Measurements from ENCODE around the gene SLC39A1.
"Not testable (repeated sequence)": the region's sequence is repeated elsewhere in the genome, so short reads cannot be mapped to it uniquely, and the experiment has no call there.

The SLC39A1 gene

GRCh38 chr1:153963030-153963849 lies at the start of gene SLC39A1:
Gene SLC39A1, minus strand, starts transcription at chr1:153963537. Its CDS starts 822 bp downstream, at chr1:153962715.
- DNase-seq (ENCODE audit: low spot score) = peak; percentile 92

DNA sequence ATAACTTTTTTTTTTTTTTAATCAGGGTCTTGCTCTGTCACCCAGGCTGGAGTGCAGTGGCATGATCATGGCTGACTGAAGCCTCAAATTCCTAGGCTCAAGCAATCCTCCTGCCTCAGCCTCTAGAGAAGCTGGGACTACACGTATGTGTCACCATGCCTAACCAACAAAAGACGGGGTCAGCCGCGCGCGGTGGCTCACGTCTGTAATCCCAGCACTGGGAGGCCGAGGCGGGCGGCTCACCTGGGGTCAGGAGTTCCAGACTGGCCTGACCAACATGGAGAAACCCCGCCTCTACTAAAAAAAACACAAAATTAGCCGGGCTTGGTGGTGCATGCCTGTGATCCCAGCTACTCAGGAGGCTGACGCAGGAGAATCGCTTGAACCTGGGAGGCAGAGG lies 49.2 kb upstream of the SLC39A1 start:
- DNase-seq (ENCODE audit: low spot score) = not testable (repeated sequence)

DNA sequence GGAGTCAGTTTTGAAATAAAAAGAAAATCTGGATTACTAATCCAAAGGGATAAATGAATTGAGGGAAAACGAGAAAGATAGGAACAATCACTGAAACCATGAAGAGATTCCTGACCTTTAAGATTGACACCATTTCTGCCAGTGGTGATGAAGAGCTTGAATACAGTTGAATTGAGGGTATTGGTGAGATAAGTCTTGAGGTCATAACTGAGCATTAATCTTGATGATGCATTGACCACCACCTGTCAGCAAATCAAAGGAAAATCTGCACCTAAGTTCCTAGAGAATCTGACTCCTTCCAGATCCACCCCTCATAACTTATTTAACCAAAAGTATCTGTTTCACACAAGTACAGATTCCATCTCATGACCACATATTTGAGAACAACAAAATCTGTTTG lies 48.8 kb upstream of the SLC39A1 start:
- no peak for DNase-seq (ENCODE audit: low spot score)

GRCh38 chr1:154006136-154006535 lies 42.8 kb upstream of the SLC39A1 start:
- DNase-seq (ENCODE audit: low spot score) = no peak

GRCh38 chr1:154000420-154000819 lies 37.1 kb upstream of the SLC39A1 start:
- DNase-seq (ENCODE audit: low spot score) = no peak

DNA sequence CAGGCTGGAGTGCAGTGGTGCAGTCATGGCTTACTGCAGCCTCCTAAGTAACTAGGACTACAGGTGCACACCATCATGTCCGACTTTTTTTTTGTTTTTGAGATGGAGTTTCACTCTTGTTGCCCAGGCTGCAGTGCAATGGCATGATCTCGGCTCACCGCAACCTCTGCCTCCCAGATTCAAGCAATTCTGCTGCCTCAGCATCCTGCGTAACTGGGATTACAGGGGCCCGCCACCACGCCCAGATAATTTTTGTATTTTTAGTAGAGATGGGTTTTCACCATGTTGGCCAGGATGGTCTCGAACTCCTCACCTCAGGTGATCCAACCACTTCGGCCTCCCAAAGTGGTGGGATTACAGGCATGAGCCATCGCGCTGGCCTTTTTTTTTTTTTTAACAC lies 33.5 kb upstream of the SLC39A1 start:
- not testable (repeated sequence) for DNase-seq (ENCODE audit: low spot score)

- DNase-seq (ENCODE audit: low spot score) = no peak
Measured at GRCh38 chr1:153995640-153996039, 32.3 kb upstream of the SLC39A1 start.

DNA sequence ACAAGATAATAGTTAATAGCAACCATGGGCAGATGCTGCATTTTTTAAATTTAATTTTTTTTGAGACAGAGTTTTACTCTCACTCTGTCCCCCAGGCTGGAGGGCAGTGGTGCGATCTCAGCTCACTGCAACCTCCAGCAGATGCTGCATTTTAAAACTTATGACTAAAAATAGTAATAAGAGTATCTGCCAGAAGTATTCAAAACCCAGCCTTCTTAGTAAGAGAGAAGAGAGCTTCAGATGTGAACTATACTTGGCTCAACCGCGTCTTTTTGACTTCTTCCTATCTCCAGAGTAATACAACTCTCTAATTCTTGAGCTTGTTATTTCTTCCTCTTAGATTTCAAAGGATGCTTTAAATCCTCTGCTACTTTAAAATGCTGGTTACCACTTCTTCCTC lies 31.9 kb upstream of the SLC39A1 start:
- no peak for DNase-seq (ENCODE audit: low spot score)

- DNase-seq (ENCODE audit: low spot score) = no peak
Measured at GRCh38 chr1:153991806-153992205, 28.5 kb upstream of the SLC39A1 start.

- no peak for DNase-seq (ENCODE audit: low spot score)
Measured at GRCh38 chr1:153991151-153991630, 27.9 kb upstream of the SLC39A1 start.

DNA sequence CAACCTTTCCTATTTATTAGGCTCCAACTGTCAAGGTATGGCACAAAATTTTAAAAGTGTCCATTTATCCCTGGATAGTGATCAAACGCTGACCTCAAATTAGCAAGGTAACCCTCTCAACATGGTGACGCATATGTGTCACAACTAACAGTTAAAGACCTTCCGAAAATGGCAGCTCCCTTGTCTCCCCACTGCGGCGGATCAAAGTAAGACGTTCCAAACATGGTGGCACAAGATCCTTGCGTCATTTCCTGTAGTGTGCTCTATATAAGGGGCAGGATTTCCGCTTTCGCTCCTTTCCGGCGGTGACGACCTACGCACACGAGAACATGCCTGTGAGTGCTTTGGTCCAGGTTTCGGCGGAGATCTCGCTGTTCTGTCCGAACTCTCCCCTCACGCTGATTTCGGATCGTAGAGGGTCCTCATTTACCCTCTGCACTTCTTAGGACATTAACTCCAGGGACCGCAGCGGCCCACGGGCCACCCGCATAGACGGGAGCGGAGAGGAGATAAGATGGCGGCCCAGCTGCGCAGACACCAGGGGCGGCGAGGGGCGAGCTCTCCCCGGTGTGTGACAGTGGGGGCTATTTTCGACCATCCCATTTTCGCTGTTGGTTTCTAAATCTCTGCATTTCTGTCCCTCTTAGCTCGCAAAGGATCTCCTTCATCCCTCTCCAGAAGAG lies 27.3 kb upstream of the SLC39A1 start, which contains the start of gene RPS27:
Gene RPS27 (plus strand): TSS at position 295 of the 683 bp plus-strand sequence. CDS start 35 bp downstream, at position 330.
- peak; percentile 97 for DNase-seq (ENCODE audit: low spot score)

- DNase-seq (ENCODE audit: low spot score) = no peak
Measured at GRCh38 chr1:153987621-153988020, 24.3 kb upstream of the SLC39A1 start.

DNA sequence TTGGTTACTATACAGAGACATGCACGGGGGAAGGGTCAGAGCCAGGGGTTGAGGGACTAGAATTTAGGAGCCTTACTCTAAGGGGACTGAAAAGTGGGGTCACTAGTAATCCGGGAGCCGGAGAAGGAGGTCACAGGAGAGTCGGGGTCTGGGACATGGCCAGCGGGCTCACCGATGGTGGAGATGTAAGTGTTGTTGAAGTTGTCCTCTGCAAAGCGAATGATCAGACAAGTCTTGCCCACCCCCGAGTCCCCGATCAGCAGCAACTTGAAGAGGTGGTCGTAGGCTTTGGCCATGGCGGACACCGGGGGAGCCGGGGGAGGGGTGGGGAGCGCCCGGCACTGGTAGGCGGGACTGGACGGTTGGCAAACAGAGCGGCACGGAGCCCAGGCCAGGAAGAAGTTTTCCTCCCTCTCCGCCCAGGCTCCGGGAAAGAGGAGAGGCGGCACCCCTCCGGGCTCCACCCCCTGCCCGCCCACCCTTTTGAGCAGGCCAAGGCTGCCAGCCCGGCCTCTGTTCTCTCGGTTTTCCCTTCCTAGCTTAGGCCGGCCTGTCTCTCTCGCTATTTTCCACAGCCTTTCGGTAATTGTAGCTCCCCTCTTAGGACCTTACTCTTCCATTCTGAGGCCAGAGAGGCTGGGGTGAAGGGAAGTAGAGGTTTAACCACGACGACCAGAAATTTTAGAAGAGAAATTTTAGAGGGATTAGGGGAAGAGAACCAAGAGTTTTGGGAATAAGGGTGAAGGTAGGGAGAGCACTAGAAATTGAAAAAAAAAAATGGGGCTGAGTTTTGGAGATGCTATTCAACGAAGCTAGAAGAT lies 22.8 kb upstream of the SLC39A1 start, which contains the start of gene RAB13:
Gene RAB13 (minus strand): TSS at position 399 of the 821 bp plus-strand sequence. CDS start 103 bp downstream, at position 296.
- DNase-seq (ENCODE audit: low spot score) = no peak

DNA sequence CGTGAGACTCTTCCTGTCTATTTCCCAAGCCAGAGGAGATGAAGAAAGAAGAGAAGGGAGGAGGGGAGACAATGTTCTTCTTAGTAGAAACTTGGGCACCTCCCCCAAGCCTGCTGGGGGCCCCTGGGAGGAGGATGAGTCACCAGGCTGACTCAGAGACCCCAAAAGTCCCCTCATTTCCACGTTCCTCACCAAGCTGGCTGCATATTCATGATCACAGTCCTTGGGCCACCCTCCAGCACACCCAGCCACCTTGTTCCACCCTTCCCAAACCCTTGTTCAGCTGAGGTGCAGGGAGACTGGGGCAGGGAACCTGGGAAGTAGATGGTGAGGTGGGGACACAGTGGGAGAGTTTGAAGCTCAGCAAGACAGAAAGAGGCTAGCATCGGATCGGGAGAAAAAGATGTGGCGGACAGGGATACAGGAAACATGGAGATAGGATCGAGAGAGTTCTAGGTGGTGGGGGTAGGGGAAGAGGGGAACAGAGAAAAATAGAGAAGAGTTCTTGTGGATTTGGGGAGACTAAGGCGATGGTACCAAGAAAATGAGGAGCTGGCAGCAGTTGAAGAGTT lies 22.1 kb upstream of the SLC39A1 start:
- DNase-seq (ENCODE audit: low spot score) = peak; percentile 35

DNA sequence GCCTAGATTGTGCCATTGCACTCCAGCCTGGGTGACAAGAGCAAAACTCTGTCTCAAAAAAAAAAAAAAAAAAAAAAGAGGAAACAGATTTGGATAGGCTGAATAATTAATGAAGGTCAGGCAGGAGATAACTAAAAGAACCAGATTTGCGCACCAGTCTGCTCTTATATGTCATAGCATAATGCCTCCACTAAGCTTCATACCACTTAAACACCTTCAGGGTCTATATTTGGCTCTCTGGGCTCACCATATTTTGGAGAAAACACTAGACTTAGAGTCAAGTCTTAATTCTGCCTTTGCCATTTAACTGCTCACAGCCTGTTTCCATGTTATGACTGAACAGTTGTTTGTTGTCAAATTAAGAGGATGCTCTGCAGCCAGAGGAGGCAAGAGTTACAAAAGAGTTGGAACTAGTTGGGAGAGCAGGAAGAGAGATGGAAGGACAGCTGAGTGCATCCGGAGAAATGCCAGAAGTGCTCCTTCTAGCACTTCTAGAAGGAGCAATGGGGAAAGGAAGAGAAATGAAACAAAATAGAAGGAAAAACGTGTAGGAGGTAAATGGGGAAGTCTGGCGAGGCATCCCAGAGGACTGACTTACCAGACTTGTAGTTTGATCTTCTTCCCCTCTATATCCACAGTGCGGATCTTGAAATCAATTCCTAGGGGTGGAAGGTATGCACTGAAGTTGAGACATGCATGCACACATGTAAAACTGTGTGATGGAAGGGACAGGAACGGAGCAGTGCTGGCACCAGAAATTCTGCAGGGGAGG lies 21.0 kb upstream of the SLC39A1 start:
- no peak for DNase-seq (ENCODE audit: low spot score)

DNA sequence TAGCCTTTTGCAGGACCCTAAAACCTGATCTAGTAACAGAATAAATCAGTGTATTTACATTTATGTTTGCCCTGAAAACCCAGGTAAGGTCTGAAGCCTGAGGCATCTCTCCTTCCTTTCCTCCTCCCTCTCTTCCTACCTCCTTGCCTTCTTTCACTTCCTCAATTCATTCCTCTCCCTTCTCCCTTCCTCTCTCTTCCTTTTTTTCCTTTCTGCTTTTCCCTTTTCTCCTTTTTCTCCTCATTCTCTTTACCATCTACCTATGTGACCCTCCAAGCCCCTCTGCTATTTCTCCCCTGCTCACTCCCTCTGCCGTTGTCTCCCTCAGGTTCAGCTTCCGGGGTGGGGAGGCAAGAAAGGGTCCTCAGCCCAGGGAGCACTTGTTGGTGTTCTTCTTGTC lies 18.4 kb upstream of the SLC39A1 start:
- not testable (repeated sequence) for DNase-seq (ENCODE audit: low spot score)

- DNase-seq (ENCODE audit: low spot score) = not testable (repeated sequence)
Measured at GRCh38 chr1:153979091-153979490, 15.8 kb upstream of the SLC39A1 start.

DNA sequence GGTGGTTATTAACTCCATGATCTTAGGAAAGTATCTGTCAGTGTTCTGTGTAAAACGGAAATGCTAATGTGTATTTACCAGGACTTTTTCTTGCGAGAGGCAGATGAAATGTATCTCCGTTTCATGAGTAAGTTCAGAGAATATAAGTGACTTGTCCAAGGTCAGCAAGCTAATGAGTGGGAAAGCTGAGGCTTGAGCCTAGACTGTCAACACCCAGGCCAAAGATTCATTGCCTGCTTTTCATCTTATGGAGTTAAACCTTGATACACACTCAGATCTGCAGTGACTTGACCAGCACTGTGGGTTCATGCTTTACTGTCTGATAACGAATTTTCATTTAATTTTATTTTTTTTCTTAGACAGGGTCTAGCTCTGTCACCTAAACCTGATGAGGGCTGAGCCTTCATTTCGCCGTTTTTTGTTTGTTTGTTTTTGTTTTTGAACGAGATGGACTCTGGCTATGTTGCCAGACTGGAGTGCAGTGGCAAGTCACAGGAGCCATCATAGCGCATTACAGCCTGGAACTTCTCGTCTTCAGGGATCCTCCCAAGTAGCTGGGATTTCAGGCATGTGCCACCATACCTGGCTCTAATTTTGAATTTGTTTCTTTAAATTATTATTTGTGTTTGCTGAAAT lies 15.1 kb upstream of the SLC39A1 start:
- DNase-seq (ENCODE audit: low spot score) = no peak

DNA sequence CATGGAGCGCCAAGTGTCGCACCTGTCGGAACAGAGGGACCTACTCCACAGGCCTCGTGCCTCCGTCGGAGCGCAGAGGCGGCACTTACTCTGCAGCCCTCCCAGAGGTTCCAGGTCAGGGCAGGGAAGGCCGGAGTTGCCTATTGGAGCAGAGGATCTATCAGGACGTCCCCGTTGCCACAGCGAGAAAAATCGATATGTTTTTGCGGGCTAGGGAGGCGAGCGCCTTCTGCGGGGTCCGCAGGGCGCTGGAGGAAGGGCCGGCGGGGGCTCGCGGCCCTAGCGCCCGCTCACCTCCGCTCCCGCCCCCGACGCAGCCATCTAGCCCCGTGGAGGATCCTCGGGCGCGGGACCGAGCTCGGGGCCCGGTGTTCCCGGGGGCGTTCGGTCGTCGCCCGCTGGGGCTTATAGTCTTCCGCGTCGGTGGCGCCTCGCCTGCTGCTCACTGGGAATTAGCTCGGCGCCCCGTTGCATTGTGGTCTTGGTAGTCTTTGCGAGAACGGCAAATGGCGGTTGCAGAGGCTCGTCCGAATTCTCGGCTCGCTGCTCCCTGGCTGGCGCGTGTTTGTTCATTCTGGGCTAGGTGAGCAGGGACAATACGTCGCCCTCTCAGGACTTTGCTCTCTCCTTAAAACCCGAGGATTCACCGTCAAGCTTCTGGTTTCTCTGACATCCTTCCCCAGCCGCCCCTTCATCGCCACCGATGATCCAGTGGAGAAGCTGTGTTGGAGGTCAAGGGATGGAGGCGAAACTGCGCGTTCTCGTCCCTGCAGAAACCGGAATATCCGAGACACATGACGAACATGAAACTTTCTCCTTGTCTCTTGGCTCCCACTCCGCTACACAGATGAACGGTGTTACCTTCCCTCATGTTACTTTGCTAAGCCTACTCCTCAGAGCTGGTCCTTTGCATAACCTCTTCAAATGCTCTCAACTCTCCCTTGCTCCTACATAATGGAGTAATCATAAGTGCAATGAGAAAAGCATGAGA lies 14.2 kb upstream of the SLC39A1 start, which contains the start of gene JTB:
Gene JTB (minus strand): TSS at position 425 of the 991 bp plus-strand sequence. CDS start 422 bp downstream, at position 3.
- DNase-seq (ENCODE audit: low spot score) = peak; percentile 83
